Smooth muscle cell (in vitro differentiated cells): ENCODE measurements around the gene FAM50A. TPM values are rescaled to one million over a fixed set of nuclear protein-coding genes. Genes with fewer than 3 reads are reported as not detected.

ENCODE experiments used
- DNase-seq: peaks from one replicate; lab custom pipeline; 2025; ENCODE audit not compliant: unreplicated experiment; lab: John Stamatoyannopoulos, UW
- H2AFZ ChIP-seq: fragments of 200-600 bp; sonication (generic); 2 replicates; pipeline ENCODE4 v1.6.0; 2016; ENCODE audit warnings: antibody characterized with exemption, low read depth, mild to moderate bottlenecking
- H3F3A ChIP-seq: fragments of 200-600 bp; sonication (generic); 2 replicates; pipeline ENCODE4 v1.6.0; 2017; ENCODE audit warnings: antibody characterized with exemption, low read depth
- H3K27ac ChIP-seq: fragments of 200-600 bp; sonication (generic); 2 replicates; pipeline ENCODE4 v1.5.1; 2016; ENCODE audit warnings: low read depth, mild to moderate bottlenecking
- H3K27me3 ChIP-seq: fragments of 200-600 bp; sonication (generic); 2 replicates; pipeline ENCODE4 v1.6.1; 2016; ENCODE audit warnings: low read depth, mild to moderate bottlenecking
- H3K36me3 ChIP-seq: fragments of 200-600 bp; sonication (generic); 2 replicates; pipeline ENCODE4 v1.5.1; 2016; ENCODE audit warnings: low read depth
- H3K4me1 ChIP-seq: fragments of 200-600 bp; sonication (generic); 2 replicates; pipeline ENCODE4 v1.5.1; 2016; ENCODE audit warnings: low read depth
- H3K4me2 ChIP-seq: fragments of 200-600 bp; sonication (generic); 2 replicates; pipeline ENCODE4 v1.6.0; 2016; ENCODE audit warnings: mild to moderate bottlenecking
- H3K4me3 ChIP-seq: fragments of 200-600 bp; sonication (generic); 2 replicates; pipeline ENCODE4 v1.5.1; 2016; ENCODE audit warnings: mild to moderate bottlenecking
- H3K79me2 ChIP-seq: fragments of 200-600 bp; sonication (generic); 2 replicates; pipeline ENCODE4 v1.6.0; 2016; ENCODE audit warnings: low read depth, mild to moderate bottlenecking
- H3K9ac ChIP-seq: fragments of 200-600 bp; sonication (generic); 2 replicates; pipeline ENCODE4 v1.6.0; 2016; ENCODE audit warnings: low read depth
- H3K9me3 ChIP-seq: fragments of 200-600 bp; sonication (generic); replicated peaks from 2 replicates; pipeline ENCODE4 v1.5.1; 2016; ENCODE audit warnings: low read depth
- H4K20me1 ChIP-seq: fragments of 200-600 bp; sonication (generic); 2 replicates; pipeline ENCODE4 v1.6.0; 2016; ENCODE audit warnings: low read depth
- WGBS: methylation state at CpG from one replicate; pipeline ENCODE4 v1.1.7; 2016; ENCODE audit warnings: low lambda C conversion rate; 5-methylcytosine and 5-hydroxymethylcytosine counted together
- polyA plus RNA-seq: library from polyadenylated mRNA; unstranded; fragments of >200 nt; fragmentation: Nextera tagmentation; extraction: Ambion mirVana; gene quantifications from 2 replicates; pipeline ENCODE4 v1.2.1, GENCODE V29; 2016
- total RNA-seq: library from RNA; depleted of rRNA; stranded (reverse); fragments of >200 nt; gene quantifications from 2 replicates; pipeline ENCODE4 v1.2.3, GENCODE V29; 2014
- TF ChIP-seq, protein P1 (sequence below): fragments of 200-600 bp; sonication (generic); IDR thresholded peaks from 2 replicates; pipeline ENCODE4 v1.5.1; 2017; ENCODE audit warnings: borderline replicate concordance, mild to moderate bottlenecking, antibody characterized with exemption; ENCODE audit not compliant: insufficient read depth, poor library complexity, severe bottlenecking

Gene FAM50A
- total and polyA plus RNA-seq, 2 experiments from 2014 or later: 46.0 to 183 TPM

DNA sequence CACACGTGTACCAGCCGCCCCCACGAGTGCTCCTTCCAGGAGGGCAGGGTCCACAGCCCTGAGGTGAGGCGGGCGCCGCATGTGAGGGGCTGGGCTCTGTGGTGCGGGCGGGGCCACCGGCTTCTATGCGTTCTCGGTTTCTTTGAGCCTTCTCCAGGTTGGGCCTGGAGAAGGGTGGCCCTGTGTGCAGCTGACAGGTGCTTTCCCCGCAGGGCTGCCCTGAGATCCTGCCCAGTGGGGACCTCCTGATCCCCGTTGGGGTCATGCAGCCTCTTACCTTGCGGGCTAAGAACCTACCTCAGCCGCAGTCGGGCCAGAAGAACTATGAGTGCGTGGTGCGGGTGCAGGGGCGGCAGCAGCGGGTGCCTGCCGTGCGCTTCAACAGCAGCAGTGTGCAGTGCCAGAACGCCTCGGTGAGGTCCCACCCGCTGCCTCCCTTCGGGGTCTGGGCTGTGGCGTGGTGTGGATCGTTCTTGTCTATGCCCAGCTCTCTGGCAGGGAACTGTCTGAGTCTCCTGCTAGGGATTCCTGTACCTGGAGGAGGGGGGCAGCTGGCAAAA lies 20.9 kb downstream of the FAM50A start:
- Histone ChIP-seq H3K9ac (no peak overlapping the region), H2AFZ (no peak overlapping the region), H3K9me3 (no peaks in the 10 kb centered on the region), H3K36me3 (no peaks in the 10 kb centered on the region), H3K4me2 (no peak overlapping the region), H3K27me3 (no peaks in the 10 kb centered on the region), H3K79me2 (peaks cover 21% of the 10 kb centered on the region), H3K27ac (no peak overlapping the region), H3F3A (no peaks in the 10 kb centered on the region), H3K4me3 (no peak overlapping the region), H4K20me1 (peaks cover 66% of the 10 kb centered on the region), H3K4me1 (no peaks in the 10 kb centered on the region)
- 93% methylated on average over 28 of the region's 28 CpGs for WGBS
- TF ChIP-seq, protein P1, sequence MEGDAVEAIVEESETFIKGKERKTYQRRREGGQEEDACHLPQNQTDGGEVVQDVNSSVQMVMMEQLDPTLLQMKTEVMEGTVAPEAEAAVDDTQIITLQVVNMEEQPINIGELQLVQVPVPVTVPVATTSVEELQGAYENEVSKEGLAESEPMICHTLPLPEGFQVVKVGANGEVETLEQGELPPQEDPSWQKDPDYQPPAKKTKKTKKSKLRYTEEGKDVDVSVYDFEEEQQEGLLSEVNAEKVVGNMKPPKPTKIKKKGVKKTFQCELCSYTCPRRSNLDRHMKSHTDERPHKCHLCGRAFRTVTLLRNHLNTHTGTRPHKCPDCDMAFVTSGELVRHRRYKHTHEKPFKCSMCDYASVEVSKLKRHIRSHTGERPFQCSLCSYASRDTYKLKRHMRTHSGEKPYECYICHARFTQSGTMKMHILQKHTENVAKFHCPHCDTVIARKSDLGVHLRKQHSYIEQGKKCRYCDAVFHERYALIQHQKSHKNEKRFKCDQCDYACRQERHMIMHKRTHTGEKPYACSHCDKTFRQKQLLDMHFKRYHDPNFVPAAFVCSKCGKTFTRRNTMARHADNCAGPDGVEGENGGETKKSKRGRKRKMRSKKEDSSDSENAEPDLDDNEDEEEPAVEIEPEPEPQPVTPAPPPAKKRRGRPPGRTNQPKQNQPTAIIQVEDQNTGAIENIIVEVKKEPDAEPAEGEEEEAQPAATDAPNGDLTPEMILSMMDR: no peak
- DNase-seq: no peak

DNA sequence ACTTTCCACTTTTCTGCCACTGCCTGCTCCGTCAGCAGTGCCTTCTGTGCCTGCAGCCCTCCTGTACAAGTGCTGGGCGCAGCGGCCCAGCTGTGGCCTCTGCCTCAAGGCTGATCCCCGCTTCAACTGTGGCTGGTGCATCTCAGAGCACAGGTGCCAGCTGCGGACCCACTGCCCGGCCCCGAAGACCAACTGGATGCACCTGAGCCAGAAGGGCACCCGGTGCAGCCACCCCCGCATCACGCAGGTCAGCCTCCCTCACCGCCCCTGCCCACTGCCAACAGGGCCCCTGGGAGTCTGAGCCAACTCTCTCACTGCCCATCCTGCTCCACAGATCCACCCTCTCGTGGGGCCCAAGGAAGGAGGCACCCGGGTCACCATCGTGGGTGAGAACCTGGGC lies 21.7 kb downstream of the FAM50A start:
- Histone ChIP-seq H3K9me3 (no peaks in the 10 kb centered on the region), H3K9ac (no peak overlapping the region), H4K20me1 (peaks cover 64% of the 10 kb centered on the region), H2AFZ (no peak overlapping the region), H3K4me2 (no peak overlapping the region), H3F3A (no peaks in the 10 kb centered on the region), H3K27me3 (no peaks in the 10 kb centered on the region), H3K79me2 (peaks cover 13% of the 10 kb centered on the region), H3K4me3 (no peak overlapping the region), H3K36me3 (no peaks in the 10 kb centered on the region), H3K27ac (no peak overlapping the region), H3K4me1 (no peaks in the 10 kb centered on the region)
- DNase-seq: no peak
- TF ChIP-seq, protein P1: no peak
- WGBS: 90% methylated on average over 13 of the region's 14 CpGs

DNA sequence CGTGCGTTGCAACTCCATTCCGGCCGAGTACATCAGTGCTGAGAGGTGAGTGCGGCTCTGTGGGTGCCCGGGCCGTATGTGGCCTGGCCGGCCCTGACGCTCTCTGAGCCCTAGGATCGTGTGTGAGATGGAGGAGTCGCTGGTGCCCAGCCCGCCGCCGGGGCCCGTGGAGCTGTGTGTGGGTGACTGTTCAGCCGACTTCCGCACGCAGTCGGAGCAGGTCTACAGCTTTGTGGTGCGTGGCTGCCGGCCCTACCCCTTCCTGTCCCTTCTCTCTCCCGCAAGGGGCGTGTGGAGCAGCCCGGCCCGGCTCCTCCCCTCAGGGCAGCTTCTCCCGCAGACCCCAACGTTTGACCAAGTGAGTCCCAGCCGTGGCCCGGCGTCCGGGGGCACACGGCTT lies 22.1 kb downstream of the FAM50A start:
- Histone ChIP-seq H3K27me3 (no peaks in the 10 kb centered on the region), H3K4me1 (no peaks in the 10 kb centered on the region), H3F3A (no peaks in the 10 kb centered on the region), H2AFZ (no peak overlapping the region), H3K27ac (no peak overlapping the region), H3K4me3 (no peak overlapping the region), H3K9me3 (no peaks in the 10 kb centered on the region), H3K4me2 (no peak overlapping the region), H3K79me2 (peaks cover 9% of the 10 kb centered on the region), H4K20me1 (peaks cover 59% of the 10 kb centered on the region), H3K36me3 (no peaks in the 10 kb centered on the region), H3K9ac (no peak overlapping the region)
- no peak for DNase-seq
- TF ChIP-seq, protein P1: no peak
- WGBS: 95% methylated on average over 27 of the region's 32 CpGs

DNA sequence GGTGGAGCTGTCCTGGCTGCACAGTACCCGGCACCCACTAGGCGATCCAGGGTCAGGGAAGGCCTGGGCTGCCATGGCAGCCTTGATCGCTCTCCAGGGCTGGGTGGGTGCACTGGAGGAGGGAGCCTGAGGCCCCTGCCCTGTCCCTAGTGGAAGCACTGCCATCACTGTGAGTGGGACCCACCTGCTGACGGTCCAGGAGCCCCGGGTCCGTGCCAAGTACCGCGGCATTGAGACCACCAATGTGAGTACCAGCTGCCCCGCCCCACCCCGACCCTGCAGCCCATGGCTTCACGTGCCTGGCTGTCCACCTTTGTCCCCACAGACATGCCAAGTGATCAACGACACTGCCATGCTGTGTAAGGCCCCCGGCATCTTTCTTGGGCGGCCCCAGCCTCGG lies 23.0 kb downstream of the FAM50A start:
- DNase-seq: no peak
- Histone ChIP-seq H3K27me3 (no peaks in the 10 kb centered on the region), H3K79me2 (peaks cover under 1% of the 10 kb centered on the region), H3K27ac (no peak overlapping the region), H3K4me3 (no peak overlapping the region), H3K4me2 (no peak overlapping the region), H3K9ac (no peak overlapping the region), H3K4me1 (no peaks in the 10 kb centered on the region), H2AFZ (no peak overlapping the region), H3K9me3 (no peaks in the 10 kb centered on the region), H3F3A (no peaks in the 10 kb centered on the region), H4K20me1 (peaks cover 51% of the 10 kb centered on the region), H3K36me3 (no peaks in the 10 kb centered on the region)
- WGBS: 96% methylated on average over 14 of the region's 15 CpGs
- TF ChIP-seq, protein P1: no peak
